Measurements from ENCODE around the gene PLOD3. TPM values are rescaled to one million over a fixed set of nuclear protein-coding genes. Genes with fewer than 3 reads are reported as not detected.
"Not testable (repeated sequence)": the region's sequence is repeated elsewhere in the genome, so short reads cannot be mapped to it uniquely, and the experiment has no call there.

PLOD3 gene
- total and polyA plus RNA-seq, 9 of the 15 experiments (the other 6 are each of a cell fraction or from before 2014, with no cell fraction given) = 2.8 to 101 (median 30.9) TPM

DNA sequence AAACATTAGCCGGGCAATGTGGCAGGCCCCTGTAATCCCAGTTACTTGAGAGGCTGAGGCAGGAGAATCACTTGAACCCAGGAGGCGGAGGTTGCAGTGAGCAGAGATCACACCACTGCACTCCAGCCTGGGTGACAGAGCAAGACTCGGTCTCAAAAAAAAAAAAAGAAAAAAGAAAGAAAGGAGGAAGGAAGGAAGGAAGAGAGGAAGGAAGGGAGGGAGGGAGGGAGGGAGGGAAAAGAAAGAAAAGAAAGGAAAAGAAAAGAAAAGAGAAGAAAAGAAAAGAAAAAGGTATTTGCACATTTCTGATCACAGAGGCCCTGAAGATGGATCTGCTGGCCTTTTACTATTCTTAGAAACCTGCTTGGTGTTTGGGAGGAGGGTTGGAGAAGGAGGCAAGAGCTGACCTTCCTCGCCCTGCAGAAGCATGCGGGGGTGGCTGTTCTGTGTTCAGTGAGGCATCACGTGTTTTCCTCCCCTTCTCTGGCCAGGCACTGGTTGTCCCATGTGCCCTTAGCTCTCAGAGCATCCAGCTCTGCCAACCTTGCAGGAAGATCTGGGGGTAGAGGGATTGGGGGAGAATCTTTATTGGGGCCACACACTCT lies 46.8 kb upstream of the PLOD3 start:
- Histone ChIP-seq H3K4me1 (replicated peaks in 1 of 2; ENCODE audit: control insufficient read depth in 2 of 2, insufficient read depth in 2 of 2, low read length in 2 of 2) (peaks cover 5 to 11% of the 10 kb centered on the region in 2 experiments; a peak in 4 of 5 replicates), H3K9ac (ENCODE audit: insufficient read depth in 1 of 2, low read depth in 2 of 2, low read length in 2 of 2) (peak overlapping the region in 1 of 2 experiments; percentile 11; a peak in 1 of 4 replicates)
- peak in 3 of 4 experiments; percentile 24 to 75 (median 40) for DNase-seq (ENCODE audit: extremely low read depth in 1 of 4, low spot score in 3 of 4)
- peak; percentile 76 for ATAC-seq
- H3K27me3 ChIP-seq (ENCODE audit: control insufficient read depth in 2 of 2, insufficient read depth in 2 of 2, low read length in 2 of 2); in situ Hi-C loops (cut with MboI); H3K4me3 ChIP-seq; H3K27ac ChIP-seq (ENCODE audit: extremely low read depth, low read depth, low read length); H3K4me2 ChIP-seq (ENCODE audit: insufficient read depth, low read length); H3K79me2 ChIP-seq (ENCODE audit: control insufficient read depth, insufficient read depth, low read length); CTCF ChIA-PET (ENCODE audit: low intra/inter-chr PET ratio); H2AFZ ChIP-seq (ENCODE audit: low read depth, low read length); H4K20me1 ChIP-seq (replicated peaks; ENCODE audit: control insufficient read depth, insufficient read depth, low read length); H3K9me3 ChIP-seq (replicated peaks; ENCODE audit: control insufficient read depth, insufficient read depth, low read depth, low read length); H3K9me1 ChIP-seq (ENCODE audit: control insufficient read depth, insufficient read depth, low read length); BruUV-seq (replicated peaks); H3K36me3 ChIP-seq (ENCODE audit: control insufficient read depth, insufficient read depth, low read length); intact Hi-C loops (cut with micrococcal nuclease): not testable (repeated sequence)
- 21% methylated on average over 6 of the region's 6 CpGs for WGBS (ENCODE audit: insufficient coverage, low coverage, missing lambda C conversion rate)
- peak; percentile 67 for FAIRE-seq
- POLR2A ChIA-PET = interaction anchor here (0.6 to 1.7 kb wide), 3 partner anchors 10 to 14 kb away, joined by 3 to 4 read pairs (median 4); no protein-coding TSS in a partner anchor
- TF ChIP-seq CBFA2T2 (conservative IDR thresholded peaks at IDR 0.05) (0 out of 2 replicates have a peak, but pooled peaks have one; percentile 8), BHLHE40 (IDR thresholded peaks at IDR 0.05; ENCODE audit: low read length) (peak; percentile 84), RAD51 (IDR thresholded peaks at IDR 0.05; ENCODE audit: borderline replicate concordance, low read depth) (peak; percentile 75), L3MBTL2 (IDR thresholded peaks at IDR 0.05) (peak; percentile 87), ZFP36 (IDR thresholded peaks at IDR 0.05; ENCODE audit: low read depth, low read length, partially characterized antibody) (peak; percentile 36), RCOR1 (IDR thresholded peaks at IDR 0.05; ENCODE audit: borderline replicate concordance in 1 of 2, low read depth in 2 of 2, low read length in 2 of 2) (peak in 1 of 2 experiments; percentile 55; a peak in 1 of 4 replicates)
- TF ChIP-seq, protein P1, sequence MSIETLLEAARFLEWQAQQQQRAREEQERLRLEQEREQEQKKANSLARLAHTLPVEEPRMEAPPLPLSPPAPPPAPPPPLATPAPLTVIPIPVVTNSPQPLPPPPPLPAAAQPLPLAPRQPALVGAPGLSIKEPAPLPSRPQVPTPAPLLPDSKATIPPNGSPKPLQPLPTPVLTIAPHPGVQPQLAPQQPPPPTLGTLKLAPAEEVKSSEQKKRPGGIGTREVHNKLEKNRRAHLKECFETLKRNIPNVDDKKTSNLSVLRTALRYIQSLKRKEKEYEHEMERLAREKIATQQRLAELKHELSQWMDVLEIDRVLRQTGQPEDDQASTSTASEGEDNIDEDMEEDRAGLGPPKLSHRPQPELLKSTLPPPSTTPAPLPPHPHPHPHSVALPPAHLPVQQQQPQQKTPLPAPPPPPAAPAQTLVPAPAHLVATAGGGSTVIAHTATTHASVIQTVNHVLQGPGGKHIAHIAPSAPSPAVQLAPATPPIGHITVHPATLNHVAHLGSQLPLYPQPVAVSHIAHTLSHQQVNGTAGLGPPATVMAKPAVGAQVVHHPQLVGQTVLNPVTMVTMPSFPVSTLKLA (conservative IDR thresholded peaks at IDR 0.05) = 0 out of 4 replicates have a peak, but pooled peaks have one; percentile 19 to 33
- TF ChIP-seq, protein P2, sequence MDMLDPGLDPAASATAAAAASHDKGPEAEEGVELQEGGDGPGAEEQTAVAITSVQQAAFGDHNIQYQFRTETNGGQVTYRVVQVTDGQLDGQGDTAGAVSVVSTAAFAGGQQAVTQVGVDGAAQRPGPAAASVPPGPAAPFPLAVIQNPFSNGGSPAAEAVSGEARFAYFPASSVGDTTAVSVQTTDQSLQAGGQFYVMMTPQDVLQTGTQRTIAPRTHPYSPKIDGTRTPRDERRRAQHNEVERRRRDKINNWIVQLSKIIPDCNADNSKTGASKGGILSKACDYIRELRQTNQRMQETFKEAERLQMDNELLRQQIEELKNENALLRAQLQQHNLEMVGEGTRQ (CRISPR knock-in tag; IDR thresholded peaks at IDR 0.05) = peak; percentile 80
- TF ChIP-seq, protein P3, sequence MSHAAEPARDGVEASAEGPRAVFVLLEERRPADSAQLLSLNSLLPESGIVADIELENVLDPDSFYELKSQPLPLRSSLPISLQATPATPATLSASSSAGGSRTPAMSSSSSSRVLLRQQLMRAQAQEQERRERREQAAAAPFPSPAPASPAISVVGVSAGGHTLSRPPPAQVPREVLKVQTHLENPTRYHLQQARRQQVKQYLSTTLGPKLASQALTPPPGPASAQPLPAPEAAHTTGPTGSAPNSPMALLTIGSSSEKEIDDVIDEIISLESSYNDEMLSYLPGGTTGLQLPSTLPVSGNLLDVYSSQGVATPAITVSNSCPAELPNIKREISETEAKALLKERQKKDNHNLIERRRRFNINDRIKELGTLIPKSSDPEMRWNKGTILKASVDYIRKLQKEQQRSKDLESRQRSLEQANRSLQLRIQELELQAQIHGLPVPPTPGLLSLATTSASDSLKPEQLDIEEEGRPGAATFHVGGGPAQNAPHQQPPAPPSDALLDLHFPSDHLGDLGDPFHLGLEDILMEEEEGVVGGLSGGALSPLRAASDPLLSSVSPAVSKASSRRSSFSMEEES (CRISPR knock-in tag; IDR thresholded peaks at IDR 0.05) = peak; percentile 75
- TF ChIP-seq, protein P4, sequence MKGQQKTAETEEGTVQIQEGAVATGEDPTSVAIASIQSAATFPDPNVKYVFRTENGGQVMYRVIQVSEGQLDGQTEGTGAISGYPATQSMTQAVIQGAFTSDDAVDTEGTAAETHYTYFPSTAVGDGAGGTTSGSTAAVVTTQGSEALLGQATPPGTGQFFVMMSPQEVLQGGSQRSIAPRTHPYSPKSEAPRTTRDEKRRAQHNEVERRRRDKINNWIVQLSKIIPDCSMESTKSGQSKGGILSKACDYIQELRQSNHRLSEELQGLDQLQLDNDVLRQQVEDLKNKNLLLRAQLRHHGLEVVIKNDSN (CRISPR knock-in tag; IDR thresholded peaks at IDR 0.05) = peak; percentile 74
- TF ChIP-seq, protein P5, sequence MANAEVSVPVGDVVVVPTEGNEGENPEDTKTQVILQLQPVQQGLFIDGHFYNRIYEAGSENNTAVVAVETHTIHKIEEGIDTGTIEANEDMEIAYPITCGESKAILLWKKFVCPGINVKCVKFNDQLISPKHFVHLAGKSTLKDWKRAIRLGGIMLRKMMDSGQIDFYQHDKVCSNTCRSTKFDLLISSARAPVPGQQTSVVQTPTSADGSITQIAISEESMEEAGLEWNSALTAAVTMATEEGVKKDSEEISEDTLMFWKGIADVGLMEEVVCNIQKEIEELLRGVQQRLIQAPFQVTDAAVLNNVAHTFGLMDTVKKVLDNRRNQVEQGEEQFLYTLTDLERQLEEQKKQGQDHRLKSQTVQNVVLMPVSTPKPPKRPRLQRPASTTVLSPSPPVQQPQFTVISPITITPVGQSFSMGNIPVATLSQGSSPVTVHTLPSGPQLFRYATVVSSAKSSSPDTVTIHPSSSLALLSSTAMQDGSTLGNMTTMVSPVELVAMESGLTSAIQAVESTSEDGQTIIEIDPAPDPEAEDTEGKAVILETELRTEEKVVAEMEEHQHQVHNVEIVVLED (CRISPR knock-in tag; IDR thresholded peaks at IDR 0.05) = peak; percentile 10; the same call in 1 of the 2 replicates

Data from K562 (cell line).